Ureter (tissue), 1 donor: ENCODE data around the gene PDGFD. TPM values are rescaled to one million over a fixed set of nuclear protein-coding genes. Genes with fewer than 3 reads are reported as not detected.

Experiments used
- DNase-seq: peaks from one replicate; pipeline ENCODE4 v3.0.0-alpha.2; 2020; ENCODE audit warnings: low spot score
- total RNA-seq: library from RNA; stranded (reverse); gene quantifications from one replicate; pipeline ENCODE4 v1.2.4, GENCODE V29; 2023
- donor health status: DM: yes; HTN: yes; CAD: no.

The PDGFD gene
- total RNA-seq, 1 donor from 2014 or later = 3.4 TPM

DNA sequence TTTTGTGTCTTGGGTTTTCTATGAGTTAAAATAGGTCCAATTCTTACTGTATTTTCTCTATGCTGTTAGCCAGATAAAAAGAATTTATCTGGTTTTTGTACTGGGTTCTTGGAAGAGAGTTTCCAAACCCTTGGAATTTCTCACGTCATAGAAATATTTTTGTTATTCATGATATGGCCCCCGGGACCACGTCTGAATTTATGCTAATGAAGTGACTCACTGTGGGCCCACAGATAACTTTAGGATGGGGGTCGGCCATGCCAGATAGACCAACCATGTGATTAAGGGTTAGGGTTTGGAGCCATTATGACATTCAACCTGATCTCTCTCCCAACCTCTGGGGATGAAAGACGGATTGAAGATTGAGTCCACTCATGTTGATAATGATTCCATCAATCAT is 163.1 kb downstream of the PDGFD start:
- no peak for DNase-seq

DNA sequence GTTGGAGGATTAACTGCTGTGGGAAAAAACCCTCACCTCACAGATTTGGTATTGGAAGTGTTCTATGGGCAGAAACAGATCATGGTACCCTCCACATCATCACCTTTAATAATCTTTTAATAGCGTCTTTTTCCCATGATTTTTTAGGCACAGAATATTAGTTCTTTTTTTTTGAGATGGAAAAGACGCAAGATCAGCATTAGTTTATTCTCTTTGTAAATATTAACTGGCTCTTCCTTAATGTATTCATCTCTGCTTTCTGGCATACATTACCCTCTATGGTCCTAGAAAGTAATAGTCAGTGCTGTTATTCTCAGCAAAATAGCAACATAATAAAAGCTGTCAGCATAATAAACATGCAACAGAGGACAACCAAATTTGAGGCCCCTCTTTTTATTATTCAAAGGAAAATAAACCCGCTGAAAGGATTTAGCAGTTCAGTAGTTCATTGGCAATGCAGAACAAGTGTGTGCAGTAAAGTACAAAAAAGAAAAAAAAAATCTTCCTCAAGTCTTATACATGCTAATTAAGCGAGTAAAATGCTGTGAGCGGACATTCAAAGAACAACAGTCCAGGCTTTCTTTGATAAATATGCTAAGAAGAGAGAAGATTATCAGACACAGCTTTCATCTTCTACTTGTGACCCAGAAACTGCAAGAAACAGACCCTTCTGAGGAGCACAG is 165.0 kb downstream of the PDGFD start:
- no peak for DNase-seq

DNA sequence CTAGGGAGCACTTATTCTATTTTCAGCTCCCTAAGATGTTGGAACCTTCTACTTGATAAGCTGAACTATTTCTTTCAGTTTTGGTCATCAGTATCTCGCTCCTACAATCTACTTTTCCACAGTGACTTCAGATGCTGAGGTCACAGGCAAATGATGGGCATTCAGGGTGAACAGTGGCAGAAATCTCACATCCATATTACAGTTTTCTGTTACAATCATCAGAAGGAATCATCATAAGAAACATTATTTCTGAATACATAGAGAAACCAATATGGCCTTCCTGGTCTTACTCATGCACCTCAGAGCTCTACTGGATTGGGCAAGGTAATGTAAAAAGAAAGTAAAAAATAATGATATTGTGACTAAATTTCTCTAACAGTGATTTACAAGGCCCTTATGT is 166.9 kb downstream of the PDGFD start:
- no peak for DNase-seq

DNA sequence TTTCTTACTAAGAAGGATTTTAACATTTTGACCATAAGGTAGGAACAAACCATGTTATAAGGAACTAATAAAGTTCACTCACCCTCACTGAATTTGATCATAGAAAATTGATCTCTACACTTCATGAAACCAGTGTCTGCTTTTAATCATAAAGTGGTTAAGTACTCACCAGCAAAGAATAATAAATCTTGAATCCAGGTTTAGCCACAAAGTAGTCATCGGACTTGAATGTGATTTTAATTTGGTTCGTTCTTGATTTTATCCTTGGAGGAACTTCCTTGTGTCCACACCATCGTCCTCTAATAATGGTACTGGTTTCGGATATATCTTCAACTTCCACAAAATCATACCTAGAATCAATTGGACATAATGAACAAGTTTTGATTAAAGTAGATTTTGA is 168.1 kb downstream of the PDGFD start:
- DNase-seq = no peak

DNA sequence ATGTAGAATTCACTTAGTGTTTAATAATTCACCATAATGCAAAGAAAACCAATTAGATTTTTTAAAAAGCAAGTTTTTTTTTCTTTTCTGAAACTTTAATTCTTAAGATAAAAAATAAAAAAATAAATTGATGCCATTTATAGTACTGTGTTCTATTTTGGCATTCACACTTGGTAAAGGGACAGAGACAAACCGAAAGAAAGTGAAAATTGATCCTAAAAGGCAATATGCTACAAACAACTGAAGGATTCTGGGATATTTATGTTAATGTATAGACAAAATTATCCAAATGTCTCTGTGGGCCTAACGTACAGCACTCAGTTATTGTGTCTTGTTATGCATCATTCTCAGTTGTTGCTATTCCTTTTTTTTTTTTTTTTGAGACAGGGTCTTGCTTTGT is 169.4 kb downstream of the PDGFD start:
- no peak for DNase-seq

DNA sequence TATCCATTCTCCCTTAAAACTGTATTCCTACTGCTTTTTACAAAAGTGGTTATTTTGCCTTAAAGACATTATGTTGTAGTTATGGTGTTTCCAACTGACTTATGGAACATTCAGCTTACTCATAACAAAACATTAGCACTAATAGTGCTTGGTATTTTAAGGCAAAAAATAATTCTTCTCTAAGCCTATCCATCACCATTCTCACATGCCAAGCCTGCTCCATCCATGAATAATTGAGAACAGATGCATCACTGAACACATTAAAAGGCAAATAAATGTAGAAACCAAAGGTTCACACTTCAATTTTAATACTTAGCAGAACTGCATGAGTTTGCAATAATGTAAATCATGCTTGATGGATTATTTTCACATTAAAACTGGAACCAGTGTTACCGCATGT is 169.9 kb downstream of the PDGFD start:
- no peak for DNase-seq

DNA sequence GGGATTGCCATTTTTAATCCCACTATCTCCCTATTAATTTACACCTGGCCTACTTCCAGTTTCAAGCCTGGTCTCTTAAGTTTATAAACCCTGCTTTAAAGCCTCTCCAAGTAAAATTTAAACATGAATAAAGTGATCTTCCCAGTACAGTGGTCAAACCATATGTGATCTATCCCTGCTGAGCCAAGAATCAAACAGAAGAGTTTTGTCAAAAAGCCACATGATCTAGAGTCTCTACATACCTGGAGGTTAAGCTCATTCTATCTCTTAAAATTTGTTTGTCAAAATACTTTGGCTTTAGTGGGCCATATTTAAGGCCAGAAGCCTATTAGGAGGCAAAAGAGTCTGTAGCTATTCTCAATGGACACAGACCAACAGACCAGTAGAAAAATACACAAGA is 170.4 kb downstream of the PDGFD start:
- DNase-seq = no peak

DNA sequence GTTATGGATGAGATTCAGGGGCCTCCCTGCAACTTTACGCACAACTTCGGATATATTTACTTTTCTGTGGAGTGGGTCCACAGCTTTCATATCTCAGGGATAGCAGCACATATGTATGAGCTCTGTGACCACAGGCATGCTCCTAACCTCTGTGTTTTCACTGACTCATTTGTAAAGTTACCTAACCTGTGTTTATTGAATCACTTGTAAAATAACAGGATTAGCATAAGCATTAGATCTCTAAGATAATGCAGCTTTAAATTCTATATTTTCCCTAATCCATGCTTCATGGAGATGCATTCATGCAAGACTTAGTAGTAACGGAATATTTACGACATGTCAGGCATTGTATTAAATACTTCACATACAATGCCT is 175.4 kb downstream of the PDGFD start:
- DNase-seq = no peak

DNA sequence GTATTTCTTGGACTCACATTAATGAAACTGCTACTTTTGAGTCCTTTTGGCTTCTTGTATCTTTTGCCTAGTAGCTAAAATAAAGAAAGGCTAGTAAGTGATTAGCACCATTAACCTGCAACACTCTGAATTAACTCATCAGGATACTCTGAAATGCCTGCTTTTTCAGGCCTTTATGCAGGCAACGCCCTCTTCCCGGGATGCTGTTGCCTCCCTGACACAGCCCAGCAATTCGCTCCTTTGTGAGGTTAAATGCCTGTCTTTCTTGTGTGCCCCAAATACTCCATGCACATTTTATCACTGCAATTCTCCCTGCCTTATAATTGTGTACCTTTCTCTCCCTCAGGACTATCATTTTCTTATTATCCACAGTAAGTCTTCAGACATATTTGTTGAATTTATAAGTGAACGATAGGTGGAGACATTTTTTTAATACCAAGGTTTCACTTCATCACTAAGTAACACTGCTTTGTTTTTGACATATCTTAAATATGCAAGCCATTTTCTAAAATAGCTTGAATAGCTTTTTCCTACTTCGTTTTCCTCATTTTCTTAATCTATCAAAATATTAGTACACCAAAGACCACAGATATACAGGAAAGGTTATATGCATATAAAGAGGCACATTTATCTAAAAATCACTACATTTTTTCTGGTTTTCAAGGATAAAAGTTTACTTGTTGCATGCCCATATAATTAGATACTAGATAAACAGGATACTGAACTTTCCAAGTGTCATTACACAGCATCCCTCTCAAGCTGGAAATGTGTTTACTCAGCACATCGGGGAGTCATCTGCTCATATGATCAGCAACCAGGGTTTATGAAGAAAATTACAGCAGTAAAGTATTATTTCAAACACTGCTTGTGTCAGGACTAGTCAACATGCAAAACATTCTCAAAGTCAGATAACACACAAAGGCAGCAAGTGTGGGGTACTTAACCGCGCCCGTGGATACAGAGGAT is 176.0 kb downstream of the PDGFD start:
- DNase-seq = no peak

DNA sequence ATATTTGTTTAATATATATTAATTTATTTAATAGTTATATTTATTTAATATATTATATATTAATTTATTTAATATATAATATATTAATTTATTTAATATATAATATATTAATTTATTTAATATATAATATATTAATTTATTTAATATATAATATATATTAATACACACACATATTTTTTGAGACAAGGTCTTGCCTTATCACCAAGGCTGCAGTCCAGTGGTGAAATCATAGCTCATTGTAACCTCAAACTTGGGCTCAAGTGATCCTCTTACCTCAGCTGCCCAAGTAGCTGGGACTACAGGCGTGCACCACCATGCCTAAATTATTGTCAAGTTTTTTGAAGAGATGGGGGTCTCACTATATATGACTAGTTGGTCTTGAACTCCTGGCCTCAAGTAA is 178.9 kb downstream of the PDGFD start:
- DNase-seq = no peak

DNA sequence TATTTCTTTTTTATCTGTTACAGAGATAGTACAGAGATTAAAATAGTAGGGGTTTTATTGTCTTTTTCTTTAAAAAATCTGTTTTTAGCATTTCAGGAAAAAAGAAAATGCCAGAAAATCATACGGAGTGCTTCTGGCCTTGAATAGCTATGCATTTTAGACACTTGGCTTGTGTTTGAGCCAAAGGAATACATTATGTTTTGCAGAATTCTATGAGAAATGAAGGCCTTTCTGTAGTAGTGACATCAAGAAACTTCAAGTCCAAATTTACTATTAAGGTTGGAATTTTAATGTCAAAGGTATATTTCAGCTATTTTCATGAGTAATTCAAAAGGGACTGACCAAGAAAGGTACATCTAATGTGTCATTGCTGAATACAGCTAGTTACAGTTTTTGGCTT is 183.8 kb downstream of the PDGFD start:
- no peak for DNase-seq

DNA sequence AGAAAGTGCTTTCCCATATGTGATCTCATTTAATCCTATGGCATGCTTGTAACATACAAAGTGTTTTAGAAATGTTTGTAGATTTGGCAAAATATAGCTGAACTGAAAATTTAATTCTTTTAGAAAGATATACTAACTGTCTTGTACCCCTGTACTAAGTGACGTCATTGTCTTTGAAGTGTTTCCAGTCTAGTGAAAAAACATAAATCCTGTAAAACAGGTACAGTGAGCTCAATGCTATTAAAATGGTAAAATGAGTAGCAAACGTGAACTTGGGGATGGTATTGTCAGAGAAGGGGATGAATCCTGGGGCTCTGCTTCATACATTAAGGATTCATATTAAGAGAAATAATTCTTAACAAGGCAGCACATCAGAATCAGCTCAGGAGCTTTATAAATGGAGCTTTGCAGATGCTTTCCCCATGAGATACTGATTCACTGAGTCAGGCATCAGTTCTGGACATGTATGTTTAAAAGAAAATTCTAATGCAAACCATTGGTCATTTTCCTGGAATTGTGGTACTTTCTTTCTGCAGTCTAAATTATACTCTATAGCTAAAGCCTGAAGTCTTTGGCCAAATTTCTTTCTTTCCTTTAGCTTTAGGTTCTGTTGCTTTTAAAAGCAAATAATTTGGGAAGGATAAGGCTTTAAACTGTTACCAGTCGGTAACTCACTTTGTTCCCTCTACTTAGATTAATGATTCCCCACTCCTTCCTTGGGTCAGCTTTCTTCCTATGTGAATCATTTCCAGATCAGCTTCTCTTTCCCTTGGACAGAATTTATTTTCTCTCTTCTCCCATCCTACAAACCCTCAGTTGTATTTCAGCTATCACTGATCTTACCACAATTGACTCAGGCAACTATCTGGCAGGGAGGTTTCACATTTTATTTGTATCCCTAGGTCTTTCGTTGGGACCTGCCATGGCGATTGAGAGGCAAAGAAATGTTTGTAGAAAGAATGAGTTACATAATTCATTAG is 185.0 kb downstream of the PDGFD start:
- DNase-seq = no peak

DNA sequence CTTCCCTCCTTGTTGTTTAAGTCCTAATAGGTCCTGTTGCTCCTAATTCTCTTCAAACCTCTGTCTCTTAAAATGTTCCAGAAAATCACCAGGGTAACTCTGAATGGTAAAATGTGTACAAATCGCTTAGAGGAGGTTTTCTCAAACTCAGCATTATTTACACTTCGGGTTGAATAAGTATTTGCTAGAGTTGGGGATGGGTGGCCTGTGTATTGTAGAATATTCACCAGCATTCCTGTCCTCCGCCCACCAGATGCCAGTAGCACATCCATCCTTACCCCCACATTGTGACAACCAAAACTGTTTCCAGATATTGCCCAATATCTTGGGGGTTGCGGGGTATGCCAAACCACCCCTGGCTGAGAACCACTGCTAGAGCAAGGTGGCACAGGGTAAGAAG is 191.9 kb downstream of the PDGFD start:
- no peak for DNase-seq

DNA sequence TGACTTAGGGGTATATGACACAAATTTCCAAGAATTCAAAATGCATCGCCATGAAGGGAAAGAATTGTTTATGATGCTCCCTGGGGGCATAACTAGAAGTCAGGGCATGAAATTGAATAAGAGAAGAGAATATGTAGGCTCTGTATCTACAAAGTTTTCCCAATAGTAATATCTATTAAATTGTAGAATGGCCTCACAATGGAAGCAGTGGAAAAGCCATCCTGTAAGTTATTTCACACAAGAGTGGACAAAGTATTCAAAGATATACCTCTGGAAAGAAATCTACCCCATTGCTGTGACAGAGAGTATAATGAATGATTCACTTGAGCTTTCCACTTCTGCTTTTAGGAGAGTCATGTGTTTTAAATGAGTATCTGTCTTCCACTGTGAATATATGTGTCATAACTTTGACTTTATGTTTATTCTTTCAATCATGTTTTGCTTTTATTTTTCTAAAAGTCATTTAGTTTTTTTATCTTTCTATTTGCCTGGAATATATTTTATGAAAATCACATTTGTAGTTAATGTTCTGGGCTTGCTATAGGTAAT is 193.2 kb downstream of the PDGFD start:
- no peak for DNase-seq

DNA sequence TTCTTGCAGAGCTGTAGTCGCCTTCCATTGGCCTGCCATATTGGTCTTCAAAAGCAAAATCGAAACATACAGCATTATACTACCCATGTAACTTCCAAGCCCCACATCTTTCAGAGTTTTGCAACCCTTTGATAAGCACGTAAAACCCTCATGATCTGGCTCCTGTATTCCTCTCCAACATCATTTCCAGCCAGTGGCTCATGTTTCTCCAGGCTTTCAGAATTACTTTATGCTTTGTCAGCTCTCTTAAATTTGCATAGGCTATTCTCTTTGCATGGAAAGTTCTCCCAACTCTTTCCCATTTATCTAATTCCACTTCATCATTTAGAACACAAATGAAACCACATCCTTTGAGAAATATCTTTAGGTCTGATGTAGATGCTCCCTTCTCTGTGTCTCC is 195.3 kb downstream of the PDGFD start:
- DNase-seq = no peak

DNA sequence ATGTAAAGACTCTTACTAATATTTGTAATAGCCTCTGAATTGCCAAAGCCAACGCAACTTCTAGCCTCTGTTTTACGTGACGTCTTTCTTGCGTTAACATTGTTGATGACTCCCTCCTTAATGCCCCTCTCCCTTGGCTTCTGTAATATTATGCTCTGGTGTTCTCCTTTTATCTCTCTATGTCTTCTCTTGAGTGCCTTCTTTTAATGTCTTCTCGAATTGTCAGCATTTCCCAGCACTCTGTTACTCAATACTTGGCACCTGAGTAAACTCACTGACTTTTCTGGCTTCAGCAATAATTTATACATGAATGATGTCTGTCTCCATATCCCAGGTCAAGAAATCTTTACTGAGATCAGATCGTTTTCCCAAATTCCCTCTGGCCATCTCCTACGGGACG is 196.0 kb downstream of the PDGFD start:
- no peak for DNase-seq

DNA sequence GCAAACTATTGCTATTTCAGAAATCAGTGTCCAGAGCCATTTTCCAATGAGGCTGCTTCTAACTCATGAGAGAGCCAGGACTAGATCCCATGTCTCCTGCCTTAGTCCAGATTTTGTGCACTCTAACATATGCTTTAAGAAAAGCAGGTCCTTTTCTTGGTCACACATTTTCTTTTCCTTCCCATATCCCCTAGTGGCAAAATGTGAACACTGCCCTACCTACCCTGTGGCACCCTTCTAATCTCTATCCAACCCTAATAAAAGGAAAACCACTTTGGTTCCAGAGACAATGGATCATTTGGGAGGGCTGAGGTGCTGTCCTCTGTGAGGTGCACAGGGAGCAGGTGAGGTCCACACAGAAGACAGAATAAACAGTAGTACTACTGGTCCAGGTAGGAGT is 199.6 kb downstream of the PDGFD start:
- DNase-seq = no peak

DNA sequence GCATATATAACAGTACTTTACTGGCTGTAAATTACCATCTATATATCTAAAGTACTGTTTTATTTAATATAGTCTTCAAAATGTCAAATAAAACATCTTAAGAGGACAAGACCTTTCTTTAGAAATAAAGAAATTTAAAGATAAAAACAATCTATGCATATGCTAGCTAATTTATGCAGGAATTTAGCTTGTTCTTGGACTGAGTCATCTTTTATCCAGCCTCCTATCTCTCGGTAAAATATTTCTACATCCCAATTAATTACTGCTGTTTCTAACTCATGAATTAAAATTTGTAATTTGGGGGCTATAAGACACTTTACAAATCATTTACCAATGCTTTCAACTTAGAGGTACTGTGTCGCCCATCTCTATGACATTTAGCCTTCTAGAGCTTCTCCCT is 200.3 kb downstream of the PDGFD start:
- no peak for DNase-seq

DNA sequence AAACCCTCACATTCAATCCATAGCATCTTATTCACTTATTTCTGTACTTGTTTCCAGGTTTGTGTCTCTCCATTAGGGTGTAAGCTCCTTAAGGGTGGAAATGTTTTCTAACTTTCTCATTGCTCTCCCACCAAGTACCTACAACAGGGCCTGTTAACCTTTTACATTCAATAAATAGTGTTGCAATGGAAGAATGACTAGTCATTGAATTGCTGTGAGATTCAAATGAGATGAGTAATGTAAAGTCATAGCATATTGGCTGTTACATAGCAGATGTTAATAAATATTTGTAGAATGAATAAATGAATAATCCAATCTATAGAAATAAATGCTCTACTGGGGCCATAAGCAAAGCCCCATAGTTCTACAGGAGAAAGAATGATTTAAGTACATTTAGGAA is 202.9 kb downstream of the PDGFD start:
- no peak for DNase-seq

DNA sequence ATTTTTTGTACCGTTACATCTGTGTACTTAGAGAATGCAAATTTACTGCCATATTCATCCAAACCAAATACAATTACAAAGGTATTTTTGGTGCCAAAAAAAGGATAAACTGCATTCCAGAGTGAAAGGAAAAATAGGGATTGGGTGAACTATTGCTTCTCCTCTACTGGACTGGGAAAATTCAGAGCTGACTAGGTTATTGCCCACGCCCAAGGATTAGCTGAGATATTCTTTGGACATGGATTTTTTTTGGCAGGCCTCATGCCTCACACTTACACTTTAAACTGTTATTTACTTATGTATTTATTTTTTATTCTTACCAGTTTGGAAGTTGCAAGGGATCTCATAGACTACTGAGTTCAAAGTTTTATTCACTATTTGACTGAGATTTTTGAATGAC is 203.8 kb downstream of the PDGFD start:
- no peak for DNase-seq

DNA sequence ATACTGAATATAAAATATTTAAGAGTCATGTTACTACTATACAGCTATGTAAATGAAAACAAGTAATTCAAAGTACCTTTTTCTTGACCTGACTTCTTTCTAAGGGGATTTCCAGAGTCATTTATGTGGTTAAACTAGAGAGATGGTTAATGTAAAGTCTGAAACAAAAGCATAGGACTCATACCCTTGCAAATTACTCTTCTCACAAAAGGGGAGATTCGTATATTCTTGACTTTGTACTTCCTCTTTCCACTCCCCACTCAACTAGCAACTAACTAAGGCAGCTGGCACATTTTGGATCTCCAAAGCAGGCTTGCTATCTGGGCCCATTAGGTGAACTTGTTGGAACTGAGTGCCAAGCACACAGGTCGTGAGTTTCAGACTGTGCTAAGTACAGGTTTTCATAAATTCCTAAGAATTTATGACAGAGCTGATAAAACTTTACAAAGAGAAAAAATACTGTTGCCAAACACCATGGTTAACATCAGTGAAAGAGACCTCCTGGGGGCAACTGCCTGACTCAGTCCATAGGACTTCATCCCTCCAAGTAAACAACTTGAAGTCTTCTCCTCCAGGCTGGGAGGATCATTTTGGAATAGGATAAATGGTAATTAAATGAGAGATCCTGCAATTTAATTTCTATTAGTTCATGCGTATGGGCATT is 204.5 kb downstream of the PDGFD start:
- DNase-seq = no peak
